ENCODE data around the gene SND1. TPM values are rescaled to one million over a fixed set of nuclear protein-coding genes. Genes with fewer than 3 reads are reported as not detected.

Gene SND1
- total RNA-seq, 2 donors from 2014 or later = 91.0 to 111 TPM

GRCh38 chr7:127816354-127817190 lies 164.6 kb downstream of the SND1 start:
- Histone ChIP-seq H3K4me3 (no peak overlapping the region), H3K9me3 (no peaks in the 10 kb centered on the region), H3K27ac (no peak overlapping the region), H3K27me3 (replicated peaks; ENCODE audit: insufficient read depth) (no peaks in the 10 kb centered on the region), H3K4me1 (ENCODE audit: control insufficient read depth in 1 of 2, low read depth in 2 of 2) (peaks cover 4 to 23% of the 10 kb centered on the region in 2 donors), H3K36me3 (no peaks in the 10 kb centered on the region)
- ATAC-seq (ENCODE audit: insufficient number of reproducible peaks, low FRiP score, low read depth) (no peak), DNase-seq (ENCODE audit: low spot score) (no peak)
- TF ChIP-seq CTCF (IDR thresholded peaks at IDR 0.05) = no peak

- peaks cover 4 to 23% of the 10 kb centered on the region in 2 donors for H3K4me1 ChIP-seq (ENCODE audit: control insufficient read depth in 1 of 2, low read depth in 2 of 2)
- no peak overlapping the region for H3K27ac ChIP-seq
- ATAC-seq (ENCODE audit: insufficient number of reproducible peaks, low FRiP score, low read depth) (no peak), DNase-seq (ENCODE audit: low spot score) (no peak)
- no peaks in the 10 kb centered on the region for H3K9me3 ChIP-seq
- no peak for TF ChIP-seq CTCF (IDR thresholded peaks at IDR 0.05)
- H3K36me3 ChIP-seq = no peaks in the 10 kb centered on the region
- H3K27me3 ChIP-seq (replicated peaks; ENCODE audit: insufficient read depth) = no peaks in the 10 kb centered on the region
- H3K4me3 ChIP-seq = no peak overlapping the region
Observed at GRCh38 chr7:127817466-127817865, 165.5 kb downstream of the SND1 start.

GRCh38 chr7:127818306-127818705 lies 166.3 kb downstream of the SND1 start:
- no peaks in the 10 kb centered on the region for H3K9me3 ChIP-seq
- no peak for TF ChIP-seq CTCF (IDR thresholded peaks at IDR 0.05)
- no peak for ATAC-seq (ENCODE audit: insufficient number of reproducible peaks, low FRiP score, low read depth)
- H3K27ac ChIP-seq = no peak overlapping the region
- no peaks in the 10 kb centered on the region for H3K36me3 ChIP-seq
- no peak overlapping the region for H3K4me3 ChIP-seq
- DNase-seq (ENCODE audit: low spot score) = no peak
- peaks cover 4 to 23% of the 10 kb centered on the region in 2 donors for H3K4me1 ChIP-seq (ENCODE audit: control insufficient read depth in 1 of 2, low read depth in 2 of 2)
- H3K27me3 ChIP-seq (replicated peaks; ENCODE audit: insufficient read depth) = no peaks in the 10 kb centered on the region

GRCh38 chr7:127819975-127820731 lies 168.2 kb downstream of the SND1 start:
- no peak for ATAC-seq (ENCODE audit: insufficient number of reproducible peaks, low FRiP score, low read depth)

More at GRCh38 chr7:127819975-127820731, 168.2 kb downstream of the SND1 start:
- no peak overlapping the region for H3K4me3 ChIP-seq
- no peak for DNase-seq (ENCODE audit: low spot score)
- no peaks in the 10 kb centered on the region for H3K36me3 ChIP-seq
- H3K27ac ChIP-seq = no peak overlapping the region
- H3K27me3 ChIP-seq (replicated peaks; ENCODE audit: insufficient read depth) = no peaks in the 10 kb centered on the region
- no peak for TF ChIP-seq CTCF (IDR thresholded peaks at IDR 0.05)
- H3K9me3 ChIP-seq = no peaks in the 10 kb centered on the region
- peaks cover 0 to 14% of the 10 kb centered on the region in 2 donors for H3K4me1 ChIP-seq (ENCODE audit: control insufficient read depth in 1 of 2, low read depth in 2 of 2)
